BJ (cell line): Measurements from ENCODE around the gene SHH. TPM values are rescaled to one million over a fixed set of nuclear protein-coding genes. Genes with fewer than 3 reads are reported as not detected.

Experiments
- CTCF ChIA-PET: fragments of 350-600 bp; formaldehyde crosslinking; extraction: SDS; loops from one replicate; lab custom pipeline; 2021; ENCODE audit warnings: antibody characterized with exemption, inconsistent platforms; lab: Yijun Ruan, JAX
- POLR2A ChIA-PET: fragments of 300-600 bp; sonication (Branson Sonifier 250); formaldehyde crosslinking; extraction: SDS; loops from one replicate; lab custom pipeline; 2021; ENCODE audit warnings: antibody characterized with exemption; lab: Charles Lee
- DNase-seq: peaks from one replicate; pipeline ENCODE4 v3.0.0-alpha.2; 2011; ENCODE audit warnings: low read depth
- H3K27me3 ChIP-seq: 2 replicates; pipeline ENCODE4 v1.6.0; 2011; ENCODE audit warnings: low read length; ENCODE audit not compliant: control insufficient read depth, insufficient read depth
- H3K36me3 ChIP-seq: 2 replicates; pipeline ENCODE4 v1.5.1; 2011; ENCODE audit warnings: low read length; ENCODE audit not compliant: control insufficient read depth, insufficient read depth
- H3K4me3 ChIP-seq: 2 replicates; pipeline ENCODE4 v1.5.1; 2011; ENCODE audit warnings: low read depth, mild to moderate bottlenecking, control low read depth, low read length
- polyA plus RNA-seq: library from polyadenylated mRNA; depleted of rRNA; stranded (reverse); fragments of >200 nt; gene quantifications from 2 replicates; pipeline ENCODE4 v1.2.3, GENCODE V29; 2011
- TF ChIP-seq, protein P1 (sequence below): IDR thresholded peaks from 2 replicates; pipeline ENCODE4 v1.5.1; 2011; ENCODE audit warnings: low read depth, mild to moderate bottlenecking, control low read depth, inconsistent platforms, low read length, moderate library complexity; ENCODE audit not compliant: insufficient read depth

SHH gene
- polyA plus RNA-seq, 1 experiment, result not detected

- TF ChIP-seq, protein P1, sequence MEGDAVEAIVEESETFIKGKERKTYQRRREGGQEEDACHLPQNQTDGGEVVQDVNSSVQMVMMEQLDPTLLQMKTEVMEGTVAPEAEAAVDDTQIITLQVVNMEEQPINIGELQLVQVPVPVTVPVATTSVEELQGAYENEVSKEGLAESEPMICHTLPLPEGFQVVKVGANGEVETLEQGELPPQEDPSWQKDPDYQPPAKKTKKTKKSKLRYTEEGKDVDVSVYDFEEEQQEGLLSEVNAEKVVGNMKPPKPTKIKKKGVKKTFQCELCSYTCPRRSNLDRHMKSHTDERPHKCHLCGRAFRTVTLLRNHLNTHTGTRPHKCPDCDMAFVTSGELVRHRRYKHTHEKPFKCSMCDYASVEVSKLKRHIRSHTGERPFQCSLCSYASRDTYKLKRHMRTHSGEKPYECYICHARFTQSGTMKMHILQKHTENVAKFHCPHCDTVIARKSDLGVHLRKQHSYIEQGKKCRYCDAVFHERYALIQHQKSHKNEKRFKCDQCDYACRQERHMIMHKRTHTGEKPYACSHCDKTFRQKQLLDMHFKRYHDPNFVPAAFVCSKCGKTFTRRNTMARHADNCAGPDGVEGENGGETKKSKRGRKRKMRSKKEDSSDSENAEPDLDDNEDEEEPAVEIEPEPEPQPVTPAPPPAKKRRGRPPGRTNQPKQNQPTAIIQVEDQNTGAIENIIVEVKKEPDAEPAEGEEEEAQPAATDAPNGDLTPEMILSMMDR, result no peak
- DNase-seq, result no peak
- Histone ChIP-seq H3K4me3 (no peak overlapping the region), H3K36me3 (peaks cover 13% of the 10 kb centered on the region), H3K27me3 (no peaks in the 10 kb centered on the region)
- POLR2A ChIA-PET, result no interaction called here
- CTCF ChIA-PET, result interaction anchor here (0.9 to 2.2 kb wide), 3 partner anchors 8 to 834 kb away, joined by 3 to 11 read pairs (median 3); no protein-coding TSS in a partner anchor
These were observed 50.2 kb downstream of the SHH start for GRCh38 chr7:155762036-155762435.

GRCh38 chr7:155761162-155761561 is 51.1 kb downstream of the SHH start:
- no peak for DNase-seq
- ChIA-PET CTCF (interaction anchor here (1.2 to 2.2 kb wide), 2 partner anchors 162 to 833 kb away, joined by 3 to 11 read pairs; no protein-coding TSS in a partner anchor), POLR2A (no interaction called here)
- H3K27me3 ChIP-seq, result no peaks in the 10 kb centered on the region
- TF ChIP-seq, protein P1, result no peak
- no peak overlapping the region for H3K4me3 ChIP-seq
- peaks cover 11% of the 10 kb centered on the region for H3K36me3 ChIP-seq

DNA sequence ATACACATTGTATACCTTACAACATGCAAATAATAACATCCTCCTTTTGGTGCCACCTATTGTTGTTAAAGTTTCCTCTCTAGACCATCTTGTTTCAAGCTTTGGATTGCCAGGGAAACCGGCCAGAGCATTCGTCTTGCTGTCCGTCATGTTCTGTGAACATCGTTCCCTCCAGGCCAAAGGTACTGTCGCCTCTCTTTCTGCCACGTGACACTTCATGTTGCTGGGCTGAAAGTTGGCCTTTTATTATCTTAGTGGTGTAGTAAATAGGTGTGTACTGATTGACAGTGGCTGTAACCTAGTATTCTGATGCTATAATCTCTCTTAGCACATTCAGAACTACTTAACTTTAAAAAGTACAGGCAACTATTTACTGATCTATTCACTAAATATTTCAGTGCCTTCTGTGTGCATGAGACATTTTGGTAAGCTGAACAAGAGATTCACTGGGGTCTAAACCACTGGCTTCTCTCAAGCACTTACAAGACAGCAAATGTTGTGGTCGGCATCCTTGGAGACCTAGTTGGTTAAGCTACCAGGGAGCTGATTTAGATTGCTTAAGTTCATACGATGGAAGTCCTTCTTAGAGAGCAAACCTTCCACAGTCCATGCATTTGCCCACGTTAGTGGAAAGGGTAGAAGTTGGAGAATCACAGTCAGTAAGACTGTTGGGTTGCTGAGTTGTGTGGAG is 52.4 kb downstream of the SHH start:
- Histone ChIP-seq H3K27me3 (no peaks in the 10 kb centered on the region), H3K36me3 (peaks cover 8% of the 10 kb centered on the region), H3K4me3 (no peak overlapping the region)
- no peak for DNase-seq
- ChIA-PET CTCF (interaction anchor here (0.6 to 0.7 kb wide), 2 partner anchors 10 to 19 kb away, joined by 4 read pairs; no protein-coding TSS in a partner anchor), POLR2A (no interaction called here)
- TF ChIP-seq, protein P1, result no peak

DNA sequence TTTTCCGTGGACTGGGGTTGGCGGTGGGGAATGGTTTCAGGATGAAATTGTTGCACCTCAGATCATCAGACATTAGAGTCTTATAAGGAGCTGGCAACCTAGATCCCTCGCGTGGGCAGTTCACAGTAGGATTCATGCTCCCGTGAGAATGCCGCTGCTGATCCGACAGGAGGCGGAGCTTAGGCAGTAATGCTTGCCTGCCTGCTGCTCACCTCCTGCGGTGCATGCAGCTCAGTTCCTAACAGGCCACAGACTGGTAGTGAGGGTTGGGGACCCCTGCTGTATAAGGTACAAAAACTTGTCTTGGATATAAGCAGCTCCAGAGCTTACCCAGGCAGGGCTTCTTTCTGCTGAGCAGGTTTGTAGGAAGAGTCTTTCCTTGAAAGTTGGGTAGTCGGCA is 53.9 kb downstream of the SHH start:
- no peak for DNase-seq
- Histone ChIP-seq H3K4me3 (no peak overlapping the region), H3K36me3 (peaks cover 2% of the 10 kb centered on the region; the same call in 1 of the 2 replicates), H3K27me3 (no peaks in the 10 kb centered on the region)
- CTCF ChIA-PET, result interaction anchor here (1.1 to 1.5 kb wide), 3 partner anchors 9 to 159 kb away, joined by 3 to 7 read pairs (median 4); no protein-coding TSS in a partner anchor
- POLR2A ChIA-PET, result no interaction called here
- TF ChIP-seq, protein P1, result no peak

GRCh38 chr7:155756322-155756721 is 55.9 kb downstream of the SHH start:
- TF ChIP-seq, protein P1, result no peak
- CTCF ChIA-PET, result no interaction called here
- no peak for DNase-seq
- Histone ChIP-seq H3K36me3 (peaks cover 2% of the 10 kb centered on the region; the same call in 1 of the 2 replicates), H3K27me3 (no peaks in the 10 kb centered on the region), H3K4me3 (no peak overlapping the region)
- POLR2A ChIA-PET, result no interaction called here
